HG03060 (cell line): ENCODE data around the gene SYMPK.

Experiments used
- ATAC-seq: cut with Tn5 transposase; IDR thresholded peaks from one replicate; pipeline ENCODE4 v1.9.1; 2021; ENCODE audit warnings: low read depth, moderate number of reproducible peaks; ENCODE audit not compliant: unreplicated experiment

SYMPK gene

DNA sequence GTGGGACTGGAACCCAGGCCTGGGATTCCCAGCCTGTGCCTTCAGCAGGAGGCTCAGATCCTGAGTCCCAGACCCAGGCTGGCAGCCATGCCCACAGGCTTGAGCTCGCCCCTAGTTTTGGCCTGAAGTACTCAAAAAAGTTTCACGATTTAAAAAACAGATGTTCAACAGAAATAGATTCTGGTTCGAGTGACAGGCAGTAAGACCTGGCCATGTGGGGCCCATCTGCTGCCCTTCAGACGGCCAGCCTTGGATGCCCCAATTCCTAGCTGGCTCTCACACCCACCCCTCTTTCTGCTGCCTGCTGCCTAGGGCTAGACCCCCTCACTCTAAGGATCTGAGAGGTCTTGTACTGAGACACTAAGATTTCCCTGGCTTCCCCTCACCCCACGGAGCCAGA is 77.8 kb downstream of the SYMPK start:
- ATAC-seq, result no peak

DNA sequence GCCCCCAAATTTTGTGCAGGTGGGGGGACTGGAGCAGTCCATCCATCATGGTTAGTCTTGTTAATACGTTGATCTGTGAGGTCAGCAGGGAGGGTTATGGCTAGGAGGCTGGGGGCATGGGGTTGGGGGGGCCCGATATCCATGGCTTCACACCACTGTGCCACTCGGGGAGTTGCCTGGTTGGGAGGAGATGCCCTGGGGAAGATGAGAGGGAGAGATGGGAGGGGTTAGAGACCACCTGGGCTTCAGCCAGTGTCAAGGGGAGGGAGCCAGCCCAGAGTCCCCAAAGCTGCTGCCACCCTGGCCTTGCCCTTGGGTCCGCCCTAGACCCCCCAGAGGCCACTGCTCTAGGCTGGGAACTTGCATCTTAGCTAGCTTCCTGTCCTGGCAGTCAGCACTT is 78.9 kb downstream of the SYMPK start:
- ATAC-seq, result no peak

DNA sequence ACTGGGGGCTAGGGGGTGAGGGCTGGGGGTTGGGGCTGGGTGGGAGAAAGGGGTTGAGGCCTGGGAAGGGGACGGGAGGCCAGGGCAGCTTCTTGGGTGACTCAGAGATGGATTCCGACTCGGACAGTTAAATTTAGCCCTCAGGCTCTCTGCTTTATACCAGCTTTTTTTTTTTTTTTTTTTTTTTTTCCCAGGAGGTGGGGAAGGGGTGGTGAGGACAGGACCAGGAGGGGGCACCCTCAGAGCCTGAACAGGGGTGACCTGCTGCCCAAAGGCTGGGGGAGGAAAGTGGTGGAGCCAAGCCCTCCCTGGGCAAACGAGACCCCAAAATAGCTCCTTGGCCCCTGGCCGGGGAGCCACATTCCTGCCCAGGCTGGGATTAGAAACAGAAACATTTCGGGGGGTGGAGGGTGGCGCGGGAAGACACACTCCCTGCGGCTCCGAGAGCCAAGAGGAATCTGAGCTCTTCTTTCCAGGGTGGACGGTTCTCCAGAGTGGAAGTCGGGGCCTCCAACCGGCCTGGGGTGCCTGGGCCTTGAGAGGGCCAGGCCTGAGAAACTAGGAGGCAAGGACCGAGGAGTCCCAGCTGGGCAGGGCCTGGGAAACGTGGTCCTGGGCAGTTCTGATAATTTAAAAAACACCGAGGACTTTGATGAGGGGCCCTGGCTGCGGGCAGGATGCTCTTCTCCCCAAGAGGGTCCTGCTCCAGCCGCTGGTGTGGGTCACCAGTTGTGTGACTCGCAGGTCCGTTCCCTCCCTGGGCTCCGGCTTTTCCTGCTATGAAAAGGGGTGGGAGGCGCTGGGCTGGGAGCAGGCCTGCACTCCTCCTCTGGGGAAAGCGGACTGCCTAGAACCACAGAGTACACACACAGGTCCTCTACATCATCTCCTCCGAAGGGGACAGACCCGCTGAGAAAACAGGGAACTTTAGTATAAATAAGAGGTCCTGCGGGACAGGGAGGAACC is 79.8 kb downstream of the SYMPK start:
- ATAC-seq, result no peak

DNA sequence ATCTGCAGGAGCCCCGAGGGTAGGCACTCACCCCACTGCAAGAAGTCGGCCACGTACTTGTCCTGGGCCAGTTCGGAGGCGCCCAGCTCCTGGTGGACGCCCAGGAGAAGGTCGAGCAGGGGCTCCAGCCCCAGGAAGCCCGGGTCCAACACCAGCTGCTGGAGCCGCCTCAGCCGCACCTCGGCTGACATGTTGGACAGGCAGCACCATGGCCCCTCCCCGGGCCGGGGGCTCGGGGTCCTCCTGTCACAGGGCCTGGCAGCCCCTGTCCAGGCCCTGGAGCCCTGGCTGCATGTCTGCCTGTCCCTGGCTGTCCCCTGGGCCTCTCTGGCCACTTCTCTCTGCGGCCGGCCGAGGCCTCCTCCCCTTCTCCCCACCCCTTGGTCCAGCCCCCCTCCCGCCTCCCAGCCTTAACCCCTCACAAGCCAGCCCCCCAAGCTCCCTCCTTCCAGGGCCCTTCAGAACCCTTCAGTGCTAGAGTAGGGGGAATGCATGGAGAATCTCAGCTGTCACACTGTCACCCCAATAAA is 80.7 kb downstream of the SYMPK start, which contains the start of gene DMPK:
Gene DMPK (minus strand): TSS at position 329 of the 530 bp plus-strand sequence. CDS start 138 bp downstream, at position 191.
- ATAC-seq, result no peak

DNA sequence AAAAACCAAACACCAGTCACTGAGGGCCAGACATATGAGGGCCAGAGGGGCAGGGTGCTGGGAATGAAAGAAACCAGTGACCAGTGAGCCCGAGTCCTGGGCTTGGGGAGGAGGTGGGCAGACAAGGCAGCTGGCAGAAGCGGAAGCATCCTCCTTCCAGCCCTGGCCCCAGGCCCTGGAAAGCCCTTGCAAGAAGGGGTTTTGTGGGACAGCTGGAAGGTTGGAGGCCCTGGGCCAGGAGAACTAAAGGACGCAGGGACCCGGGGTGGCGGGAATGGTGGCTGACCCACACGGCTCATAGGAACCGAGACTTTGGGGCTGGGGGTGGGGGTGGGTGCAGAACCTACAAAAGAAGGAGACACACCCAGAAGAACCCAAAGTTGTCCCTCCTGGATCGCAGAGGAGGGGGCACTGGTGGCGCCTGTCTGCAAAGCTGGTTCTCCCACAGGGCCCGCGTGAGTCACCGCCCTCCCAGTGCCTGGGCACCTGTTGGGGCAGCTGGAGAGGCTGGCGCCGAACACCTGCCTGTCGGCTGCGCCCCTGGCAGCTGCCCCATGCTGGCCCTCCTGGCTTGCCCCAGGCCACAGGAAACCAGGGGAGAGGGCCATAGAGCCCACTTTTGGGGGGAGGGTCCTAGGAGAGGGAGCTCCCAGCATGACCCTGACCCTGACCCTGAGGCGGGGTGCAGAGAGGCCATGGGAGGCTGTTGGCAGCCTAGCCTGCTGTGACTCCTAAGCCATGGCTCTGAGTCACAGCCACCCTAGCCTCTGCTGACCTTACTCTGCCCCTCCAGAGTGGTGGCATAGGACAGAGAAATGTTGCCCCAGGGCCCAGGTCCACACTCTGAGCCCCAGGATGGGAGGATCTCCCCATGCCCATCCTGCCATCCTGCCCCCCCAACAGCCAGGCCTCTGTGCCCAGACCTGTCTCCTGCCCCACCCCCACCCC is 81.5 kb downstream of the SYMPK start:
- no peak for ATAC-seq

DNA sequence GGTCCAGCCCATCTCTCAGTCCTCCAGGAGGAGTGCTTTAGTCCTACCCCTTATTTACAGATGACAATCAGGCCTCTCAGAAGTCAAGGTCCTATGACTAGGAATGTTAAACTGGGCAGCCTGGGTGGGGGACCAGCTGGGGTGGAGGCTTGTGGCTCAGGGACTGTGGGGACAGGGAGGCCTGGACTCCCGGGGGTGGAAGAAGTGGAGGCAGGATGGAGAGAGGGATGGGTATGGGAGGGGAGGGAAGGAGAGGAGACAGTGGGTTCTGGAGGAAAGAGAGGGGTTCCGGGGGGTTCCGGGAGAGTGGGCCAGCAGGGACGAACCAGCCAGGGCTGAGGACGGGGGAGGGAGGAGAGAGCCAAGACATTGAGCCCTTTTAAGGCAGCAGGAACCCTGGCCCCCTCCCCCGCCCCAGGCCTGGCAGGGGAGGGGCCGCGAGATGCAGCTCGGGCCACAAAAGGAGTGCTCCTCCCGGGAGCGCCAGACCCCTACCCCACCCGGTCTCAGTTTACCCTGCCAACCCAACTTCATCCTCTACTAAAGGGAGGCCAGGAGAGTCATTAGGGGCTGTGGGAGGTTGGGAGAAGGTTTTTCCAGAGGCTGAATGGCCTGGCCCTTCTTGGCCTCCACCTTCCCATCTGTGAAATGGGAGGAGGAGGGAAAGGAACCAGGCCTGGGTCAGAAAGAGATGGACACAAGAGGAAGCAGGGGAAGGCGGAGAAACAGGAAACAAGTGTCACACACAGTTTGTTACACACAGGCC is 82.3 kb downstream of the SYMPK start:
- ATAC-seq, result no peak

DNA sequence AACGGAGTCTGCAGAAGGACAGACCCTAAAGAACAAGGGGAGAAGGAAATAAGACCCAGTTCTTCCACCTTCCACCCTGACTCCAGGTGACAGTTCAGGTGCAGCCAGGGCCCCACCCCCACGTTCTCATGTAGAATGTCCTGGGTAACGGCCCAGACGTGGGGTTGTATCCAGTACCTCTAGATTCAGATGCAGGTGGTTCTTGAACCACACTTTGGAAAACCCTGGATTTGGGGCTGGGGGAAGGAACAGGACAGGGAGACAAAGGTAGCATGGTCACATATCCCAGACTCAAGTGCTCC is 82.8 kb downstream of the SYMPK start:
- ATAC-seq, result no peak

DNA sequence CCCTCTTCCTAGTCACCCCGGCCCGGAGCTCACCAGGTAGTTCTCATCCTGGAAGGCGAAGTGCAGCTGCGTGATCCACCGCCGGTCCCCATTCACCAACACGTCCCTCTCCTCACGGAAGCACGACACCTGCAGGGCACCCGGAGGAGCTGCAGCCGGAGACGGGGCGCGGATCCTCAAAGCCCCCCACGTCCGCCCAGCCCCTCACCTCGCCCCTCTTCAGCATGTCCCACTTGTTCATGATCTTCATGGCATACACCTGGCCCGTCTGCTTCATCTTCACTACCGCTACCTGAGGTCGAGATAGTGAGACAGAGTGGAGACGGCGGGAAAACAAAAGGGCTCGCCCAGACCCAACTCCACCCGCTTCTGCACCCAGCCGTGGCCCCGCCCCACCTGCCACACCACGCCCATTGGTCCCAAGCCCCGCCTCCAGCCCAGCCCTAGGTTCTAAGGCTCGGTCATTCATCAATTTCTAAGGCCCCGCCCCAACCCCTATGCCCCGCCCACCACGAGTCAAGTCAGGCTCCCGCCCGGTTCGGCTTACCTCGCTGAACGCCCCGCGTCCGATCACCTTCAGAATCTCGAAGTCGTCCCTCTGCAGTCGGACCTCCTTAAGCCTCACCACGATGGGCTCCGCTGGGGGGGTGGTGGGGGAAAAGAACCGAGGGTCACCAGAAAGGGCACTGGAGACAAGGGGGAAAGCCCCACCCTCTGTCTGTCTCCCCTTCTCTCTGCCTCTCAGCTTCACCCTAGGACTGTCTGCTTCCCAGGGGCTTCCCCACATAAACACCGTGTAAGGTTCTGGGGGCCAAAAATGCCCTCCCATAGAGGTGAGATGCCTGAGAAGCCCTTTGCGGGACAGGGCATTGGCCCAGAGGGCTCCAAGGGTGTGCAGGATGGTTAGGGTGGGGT is 83.5 kb downstream of the SYMPK start:
- ATAC-seq, result no peak

DNA sequence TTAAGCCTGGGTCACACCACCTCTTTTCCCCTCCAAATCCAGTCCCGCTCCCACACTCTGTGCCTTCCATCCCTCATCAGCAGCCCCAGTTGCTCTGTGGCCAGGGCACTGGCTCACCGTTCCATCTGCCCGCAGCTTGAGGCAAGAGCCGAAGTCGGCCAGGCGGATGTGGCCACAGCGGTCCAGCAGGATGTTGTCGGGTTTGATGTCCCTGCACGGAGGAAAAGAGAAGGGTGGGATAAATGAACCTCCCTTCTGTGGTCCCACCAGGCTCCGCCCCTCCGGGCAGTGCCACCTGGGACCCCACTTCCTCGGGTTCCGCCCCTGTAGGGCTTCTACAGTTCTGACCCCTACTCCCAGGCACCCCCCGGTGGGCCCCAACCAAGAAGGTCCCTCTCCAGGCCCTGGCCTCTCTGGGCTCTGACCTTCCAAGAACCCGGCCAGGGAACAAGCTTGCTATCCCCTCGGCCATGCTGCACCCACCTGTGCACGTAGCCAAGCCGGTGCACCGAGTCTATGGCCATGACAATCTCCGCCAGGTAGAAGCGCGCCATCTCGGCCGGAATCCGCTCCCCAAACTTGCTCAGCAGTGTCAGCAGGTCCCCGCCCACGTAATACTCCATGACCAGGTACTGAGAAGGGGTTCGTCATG is 84.8 kb downstream of the SYMPK start:
- ATAC-seq, result no peak

DNA sequence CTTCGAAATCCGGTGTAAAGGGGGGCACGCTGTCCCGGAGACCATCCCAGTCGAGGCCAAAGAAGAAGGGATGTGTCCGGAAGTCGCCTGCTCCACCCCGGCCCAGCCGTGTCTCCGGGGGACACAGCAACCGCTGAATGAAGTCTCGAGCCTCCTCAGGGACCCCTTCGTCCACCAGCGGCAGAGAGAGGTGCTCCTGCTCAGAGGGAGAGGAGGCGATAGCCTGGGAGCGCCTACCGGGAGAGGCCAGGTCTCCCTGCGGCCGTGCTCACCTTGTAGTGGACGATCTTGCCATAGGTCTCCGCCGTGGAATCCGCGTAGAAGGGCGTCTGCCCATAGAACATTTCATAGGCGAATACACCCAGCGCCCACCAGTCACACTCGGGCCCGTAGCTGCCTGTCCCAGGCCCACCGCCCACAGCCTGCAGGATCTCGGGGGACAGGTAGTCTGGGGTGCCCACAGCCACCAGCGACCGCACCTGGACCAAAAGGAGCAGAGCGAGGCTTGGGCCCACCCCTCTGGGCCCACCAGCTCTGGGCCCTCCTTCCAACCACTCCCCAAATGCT is 85.5 kb downstream of the SYMPK start:
- no peak for ATAC-seq

DNA sequence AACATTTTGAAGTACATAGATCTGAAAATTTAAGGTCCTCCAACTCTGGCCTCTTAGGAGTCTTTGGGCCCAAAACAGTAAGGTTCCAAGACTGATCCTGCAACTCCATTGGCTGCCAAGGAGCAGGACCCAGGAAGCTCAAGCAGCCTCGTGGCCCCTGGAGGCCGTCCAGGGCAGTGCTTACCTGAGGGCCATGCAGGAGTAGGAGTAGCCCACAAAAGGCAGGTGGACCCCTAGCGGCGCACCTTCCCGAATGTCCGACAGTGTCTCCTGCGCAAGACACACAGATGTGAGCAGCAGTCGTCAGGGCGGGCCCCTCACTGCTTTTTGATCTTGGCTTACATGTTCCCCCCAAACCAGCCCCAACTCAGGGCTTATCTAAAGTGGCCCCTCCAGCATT is 88.2 kb downstream of the SYMPK start:
- ATAC-seq, result no peak

DNA sequence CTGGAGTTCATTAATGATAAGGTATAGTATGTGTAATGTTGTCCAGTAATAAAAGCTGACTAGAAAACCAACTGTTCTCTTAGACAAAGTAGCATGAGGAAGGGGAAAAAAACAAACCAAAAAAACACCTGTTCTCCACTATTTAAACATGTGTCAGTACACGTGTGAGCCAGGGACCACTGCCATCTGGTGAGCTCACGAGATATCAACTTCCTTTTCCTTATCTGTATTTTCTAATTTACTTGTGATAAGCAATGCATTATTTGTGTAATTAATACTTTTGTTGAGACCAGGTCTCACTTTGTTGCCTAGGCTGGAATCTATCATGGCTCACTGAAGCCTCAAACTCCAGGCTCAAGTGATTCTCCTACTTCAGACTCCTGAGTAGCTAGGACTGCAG is 89.6 kb downstream of the SYMPK start:
- no peak for ATAC-seq

DNA sequence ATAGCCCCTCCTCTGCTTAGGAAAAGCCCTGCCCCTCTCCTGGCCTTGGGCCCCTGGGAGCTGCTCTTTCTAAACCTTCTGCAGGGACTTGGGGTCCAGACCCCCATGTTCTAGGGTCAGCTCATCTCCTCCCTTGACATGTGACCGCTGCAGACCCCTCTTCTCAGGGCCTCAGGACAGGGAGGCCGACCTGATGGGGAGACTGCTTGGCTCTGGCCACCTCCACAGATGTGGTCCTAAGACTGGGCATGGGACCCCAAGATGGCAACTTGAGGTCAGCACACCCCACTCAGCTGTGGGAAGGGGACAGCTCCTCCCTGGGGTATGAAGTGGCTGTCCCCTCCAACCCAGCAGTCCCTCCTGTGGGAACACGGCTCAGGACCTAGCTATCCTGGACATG is 90.0 kb downstream of the SYMPK start:
- ATAC-seq, result no peak

DNA sequence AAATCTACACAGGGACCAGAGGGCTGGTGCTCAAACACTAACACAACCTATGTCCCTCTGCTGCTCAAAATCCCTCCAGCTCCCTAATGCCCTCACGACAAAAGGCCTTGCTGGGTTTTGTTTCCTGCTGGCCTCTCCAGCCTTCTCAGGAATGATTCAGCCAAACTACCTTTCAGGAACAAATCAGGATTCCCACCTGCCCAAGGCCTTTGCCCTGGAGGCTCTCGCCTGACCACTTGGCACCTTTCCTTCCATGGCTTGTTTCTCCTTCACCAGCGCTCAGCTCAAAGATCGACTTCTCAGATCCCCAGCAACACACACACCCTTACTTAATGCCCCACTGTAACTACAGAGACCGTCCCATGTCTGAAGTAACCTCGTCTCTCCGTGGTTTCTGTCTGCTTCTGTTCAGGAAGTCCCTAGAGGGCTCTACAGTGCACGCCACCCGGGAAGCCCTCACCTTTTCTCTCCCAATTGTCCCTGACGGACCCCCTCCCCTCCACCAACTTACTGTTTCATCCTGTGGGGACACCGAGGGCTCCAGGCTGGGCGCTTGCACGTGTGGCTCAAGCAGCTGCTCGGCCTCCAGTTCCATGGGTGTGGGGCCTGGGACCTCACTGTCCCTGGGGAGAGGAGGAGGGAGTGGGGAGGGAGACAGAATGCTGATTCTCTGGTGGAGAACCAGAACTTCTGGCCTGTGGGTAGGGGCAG is 90.7 kb downstream of the SYMPK start:
- ATAC-seq, result no peak

DNA sequence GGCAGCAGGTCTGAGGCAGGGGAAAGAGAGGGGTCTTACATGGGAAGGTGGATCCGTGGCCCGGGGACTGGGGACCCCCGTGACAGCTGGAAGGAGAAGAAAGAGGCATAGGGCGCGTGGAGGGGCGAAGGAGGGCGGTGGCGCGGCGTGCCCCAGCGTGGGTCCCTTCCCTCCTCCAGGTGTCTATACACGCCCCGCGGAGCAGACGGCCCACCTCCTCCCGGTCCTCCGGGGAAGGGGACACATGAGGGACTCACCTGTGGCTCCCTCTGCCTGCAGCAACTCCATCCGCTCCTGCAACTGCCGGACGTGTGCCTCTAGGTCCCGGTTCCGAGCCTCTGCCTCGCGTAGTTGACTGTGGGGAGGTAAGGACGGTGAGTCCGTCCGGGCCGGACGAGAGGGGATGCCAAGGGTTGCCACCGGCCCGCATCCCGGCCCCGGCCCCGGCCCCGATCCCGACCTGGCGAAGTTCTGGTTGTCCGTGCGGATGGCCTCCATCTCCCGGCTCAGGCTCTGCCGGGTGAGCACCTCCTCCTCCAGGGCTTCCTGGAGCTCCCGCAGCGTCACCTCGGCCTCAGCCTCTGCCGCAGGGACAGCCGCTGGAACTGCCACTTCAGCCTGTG is 91.5 kb downstream of the SYMPK start:
- ATAC-seq, result no peak

DNA sequence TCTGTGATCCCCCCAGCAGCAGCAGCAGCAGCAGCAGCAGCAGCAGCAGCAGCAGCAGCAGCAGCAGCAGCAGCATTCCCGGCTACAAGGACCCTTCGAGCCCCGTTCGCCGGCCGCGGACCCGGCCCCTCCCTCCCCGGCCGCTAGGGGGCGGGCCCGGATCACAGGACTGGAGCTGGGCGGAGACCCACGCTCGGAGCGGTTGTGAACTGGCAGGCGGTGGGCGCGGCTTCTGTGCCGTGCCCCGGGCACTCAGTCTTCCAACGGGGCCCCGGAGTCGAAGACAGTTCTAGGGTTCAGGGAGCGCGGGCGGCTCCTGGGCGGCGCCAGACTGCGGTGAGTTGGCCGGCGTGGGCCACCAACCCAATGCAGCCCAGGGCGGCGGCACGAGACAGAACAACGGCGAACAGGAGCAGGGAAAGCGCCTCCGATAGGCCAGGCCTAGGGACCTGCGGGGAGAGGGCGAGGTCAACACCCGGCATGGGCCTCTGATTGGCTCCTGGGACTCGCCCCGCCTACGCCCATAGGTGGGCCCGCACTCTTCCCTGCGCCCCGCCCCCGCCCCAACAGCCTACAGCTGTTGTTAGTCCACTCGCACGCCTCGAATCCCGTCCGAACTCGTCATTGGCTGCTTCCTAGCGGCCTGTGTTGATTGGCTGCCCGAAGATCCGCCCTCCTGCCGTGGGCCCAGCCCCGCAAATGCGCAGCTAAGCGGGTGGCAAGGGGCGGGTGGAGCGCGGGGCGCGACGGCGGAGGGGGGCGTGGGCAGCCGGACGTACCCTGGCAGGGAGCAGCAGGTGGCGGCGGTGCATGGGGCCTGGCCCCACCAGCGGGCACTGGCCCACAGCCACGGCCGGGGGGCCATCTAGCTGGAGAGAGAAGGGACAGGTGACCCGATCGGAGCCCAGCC is 92.5 kb downstream of the SYMPK start:
- peak; percentile 32 for ATAC-seq

DNA sequence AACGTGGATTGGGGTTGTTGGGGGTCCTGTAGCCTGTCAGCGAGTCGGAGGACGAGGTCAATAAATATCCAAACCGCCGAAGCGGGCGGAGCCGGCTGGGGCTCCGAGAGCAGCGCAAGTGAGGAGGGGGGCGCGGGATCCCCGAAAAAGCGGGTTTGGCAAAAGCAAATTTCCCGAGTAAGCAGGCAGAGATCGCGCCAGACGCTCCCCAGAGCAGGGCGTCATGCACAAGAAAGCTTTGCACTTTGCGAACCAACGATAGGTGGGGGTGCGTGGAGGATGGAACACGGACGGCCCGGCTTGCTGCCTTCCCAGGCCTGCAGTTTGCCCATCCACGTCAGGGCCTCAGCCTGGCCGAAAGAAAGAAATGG is 93.1 kb downstream of the SYMPK start:
- no peak for ATAC-seq
